H4 (cell line): ENCODE data around the gene LAIR2. TPM values are rescaled to one million over a fixed set of nuclear protein-coding genes. Genes with fewer than 3 reads are reported as not detected.

Experiments
- DNase-seq: peaks from one replicate; pipeline ENCODE4 v3.0.0-alpha.2; 2015; ENCODE audit warnings: low spot score
- total RNA-seq: library from RNA; depleted of rRNA; stranded (reverse); fragments of >200 nt; shearing (Covaris generic); gene quantifications from 2 replicates; pipeline ENCODE4 v1.2.3, GENCODE V29; 2014; rRNA removed

The LAIR2 gene
- total RNA-seq, 1 experiment from 2014 or later, result not detected

DNA sequence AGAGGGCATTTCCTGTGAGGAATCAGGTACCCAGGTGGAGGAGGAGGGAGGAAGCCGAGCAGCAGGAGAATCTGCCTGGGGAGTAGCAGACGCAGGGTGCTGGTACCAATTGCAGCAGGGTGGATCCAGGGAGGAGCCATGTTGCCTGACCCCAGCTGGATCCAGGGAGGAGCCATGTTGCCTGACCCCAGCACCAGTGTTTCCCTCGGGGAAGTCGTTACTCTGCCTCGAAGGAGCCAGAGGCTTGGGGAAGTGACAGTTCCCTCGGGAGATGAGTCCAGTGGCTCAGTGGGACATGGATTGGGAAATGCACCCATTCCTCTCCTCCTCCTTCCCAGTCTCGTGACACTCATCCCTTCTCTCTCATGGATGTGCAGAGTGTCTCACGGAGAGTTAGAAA is 31.5 kb downstream of the LAIR2 start:
- DNase-seq, result no peak

DNA sequence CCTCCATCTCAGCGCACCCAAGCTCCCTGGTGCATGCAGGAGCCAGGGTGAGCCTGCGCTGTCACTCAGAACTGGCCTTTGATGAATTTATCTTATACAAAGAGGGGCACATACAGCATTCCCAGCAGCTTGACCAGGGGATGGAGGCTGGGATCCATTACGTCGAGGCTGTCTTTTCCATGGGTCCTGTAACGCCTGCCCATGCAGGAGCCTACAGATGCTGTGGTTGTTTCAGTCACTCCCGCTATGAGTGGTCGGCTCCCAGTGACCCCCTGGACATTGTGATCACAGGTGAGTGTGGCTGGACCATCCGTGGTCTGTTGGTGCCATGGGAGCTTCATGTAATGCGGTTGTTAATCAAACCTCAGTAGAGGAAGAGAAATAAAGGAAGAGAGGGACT is 33.0 kb downstream of the LAIR2 start:
- DNase-seq, result no peak

DNA sequence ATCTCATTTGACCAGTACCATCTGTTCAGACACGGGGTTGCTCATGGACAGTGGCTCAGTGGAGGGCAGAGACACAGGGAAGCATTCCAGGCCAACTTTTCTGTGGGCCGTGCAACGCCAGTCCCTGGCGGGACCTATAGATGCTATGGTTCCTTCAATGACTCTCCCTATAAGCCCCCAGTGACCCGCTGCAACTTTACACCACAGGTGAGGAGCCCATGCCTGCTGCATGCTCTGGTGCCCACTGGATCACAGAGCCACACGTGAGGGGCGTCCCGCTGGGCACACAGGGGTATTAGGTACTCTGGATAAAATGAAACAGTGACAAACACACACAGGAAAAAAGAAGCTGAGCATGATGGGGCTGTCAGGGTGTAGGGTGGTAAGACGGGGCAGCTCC is 34.3 kb downstream of the LAIR2 start:
- no peak for DNase-seq

DNA sequence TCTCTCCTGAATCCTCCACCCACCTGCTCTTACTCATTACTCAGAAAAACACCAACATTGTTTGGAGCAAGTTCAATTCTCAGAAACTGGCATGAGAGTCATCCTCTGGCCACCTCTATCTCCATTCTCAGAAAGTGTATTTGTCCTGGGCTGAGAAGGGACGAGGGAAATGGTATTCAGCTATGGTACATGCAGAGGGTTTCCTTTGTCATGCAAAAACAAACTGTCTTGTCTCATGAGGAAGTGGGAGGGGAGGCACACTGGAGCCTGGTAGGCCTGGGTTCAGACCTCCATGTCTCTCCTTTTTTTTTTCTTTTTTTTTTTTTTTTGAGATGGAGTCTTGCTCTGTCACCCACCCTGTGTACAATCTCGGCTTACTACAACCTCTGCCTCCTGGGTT is 39.1 kb downstream of the LAIR2 start:
- DNase-seq, result no peak

DNA sequence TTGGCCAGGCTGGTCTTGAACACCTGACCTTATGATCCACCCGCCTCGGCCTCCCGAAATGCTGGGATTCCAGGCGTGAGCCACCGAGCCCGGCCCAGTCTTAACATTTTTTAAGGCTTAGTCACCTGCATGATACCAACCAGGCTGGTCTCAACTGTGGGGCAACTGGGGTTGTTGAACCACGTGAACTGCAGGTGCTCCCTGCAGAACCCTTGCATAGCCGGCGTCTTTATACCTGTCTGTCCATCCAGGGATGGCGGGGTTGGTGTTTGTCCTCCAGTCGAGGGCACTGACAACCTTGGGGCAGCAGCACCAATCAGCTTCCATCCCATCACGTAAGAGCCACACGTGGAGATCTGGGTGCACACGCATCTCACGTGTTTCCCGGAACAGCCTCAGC is 46.2 kb downstream of the LAIR2 start:
- DNase-seq, result no peak

DNA sequence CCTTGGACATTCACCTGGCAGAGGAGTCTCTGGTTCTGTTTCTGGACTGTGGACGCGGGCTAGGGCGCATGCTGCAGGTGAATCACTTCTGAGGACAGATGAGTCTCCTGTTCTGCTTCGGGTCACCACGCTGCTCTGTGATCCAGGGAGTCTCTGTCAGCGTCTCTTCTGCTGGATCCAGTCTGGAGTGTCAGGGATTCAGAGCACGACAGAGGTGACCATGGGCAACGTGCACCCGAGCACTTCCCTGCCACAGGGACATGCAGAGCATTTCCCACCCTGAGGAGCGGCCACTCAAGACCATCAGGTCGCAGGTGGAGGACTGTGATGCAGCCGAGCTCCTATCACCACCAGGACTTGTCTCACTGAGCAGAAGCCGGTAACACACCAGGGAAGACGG is 46.6 kb downstream of the LAIR2 start:
- no peak for DNase-seq

DNA sequence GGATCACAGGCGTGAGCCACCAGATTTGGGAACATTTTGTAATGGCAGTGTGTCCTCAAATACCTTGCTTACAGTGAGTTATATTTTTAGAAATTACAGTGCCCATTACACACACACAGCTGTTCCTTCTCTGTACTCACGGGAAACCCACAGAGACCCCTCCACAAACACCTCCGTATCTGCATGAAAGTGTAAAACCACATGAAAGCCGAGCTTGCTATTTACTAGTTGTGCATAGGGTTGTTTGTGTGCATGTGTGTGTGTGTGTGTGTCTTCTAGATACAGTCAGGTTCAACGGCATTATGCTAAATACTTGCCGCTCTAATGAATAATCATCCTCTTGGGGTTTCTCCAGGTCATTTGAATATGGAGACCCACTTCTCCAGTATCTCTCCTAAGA is 48.7 kb downstream of the LAIR2 start:
- no peak for DNase-seq

DNA sequence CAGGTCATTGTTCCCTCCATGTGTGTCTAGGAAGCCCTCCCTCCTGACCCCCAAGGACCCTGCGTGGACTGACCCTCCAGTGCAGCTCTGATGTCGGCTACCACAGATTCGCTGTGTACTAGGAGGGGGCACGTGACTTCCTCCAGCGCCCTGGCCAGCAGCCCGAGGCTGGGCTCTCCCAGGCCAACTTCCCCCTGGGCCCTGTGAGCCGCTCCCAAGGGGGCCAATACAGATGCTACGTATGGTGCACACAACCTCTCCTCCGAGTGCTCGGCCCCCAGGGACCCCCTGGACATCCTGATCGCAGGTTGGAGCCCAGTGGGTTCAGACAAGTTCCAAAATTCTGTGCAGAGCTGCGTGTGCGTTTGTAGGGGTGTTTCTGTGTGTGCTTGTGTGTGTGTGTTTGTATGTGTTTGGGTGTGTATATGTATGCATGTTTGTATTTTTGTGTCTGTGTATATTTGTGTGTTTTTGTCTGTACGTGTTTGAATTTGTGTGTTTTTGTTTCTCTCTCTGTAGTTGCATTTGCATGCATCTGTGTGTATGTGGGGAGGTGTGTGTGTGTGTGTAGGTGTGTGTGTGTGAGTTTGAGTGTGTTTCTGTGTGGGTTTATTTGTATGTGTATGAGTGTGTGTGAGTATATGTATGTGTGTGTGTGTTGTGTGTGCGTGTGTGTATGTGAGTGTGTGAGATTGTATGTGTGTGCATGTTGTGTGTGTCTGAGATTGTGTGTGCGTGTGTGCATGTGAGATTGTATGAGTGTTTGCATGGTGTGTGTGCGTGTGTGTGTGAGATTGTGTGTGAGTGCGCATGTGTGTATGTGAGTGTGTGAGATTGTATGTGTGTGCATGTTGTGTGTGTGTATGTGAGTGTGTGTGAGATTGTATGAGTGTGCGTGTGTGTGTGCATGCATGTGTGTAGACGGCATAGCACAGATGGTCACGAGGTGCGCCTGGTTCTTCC is 49.6 kb downstream of the LAIR2 start:
- no peak for DNase-seq

DNA sequence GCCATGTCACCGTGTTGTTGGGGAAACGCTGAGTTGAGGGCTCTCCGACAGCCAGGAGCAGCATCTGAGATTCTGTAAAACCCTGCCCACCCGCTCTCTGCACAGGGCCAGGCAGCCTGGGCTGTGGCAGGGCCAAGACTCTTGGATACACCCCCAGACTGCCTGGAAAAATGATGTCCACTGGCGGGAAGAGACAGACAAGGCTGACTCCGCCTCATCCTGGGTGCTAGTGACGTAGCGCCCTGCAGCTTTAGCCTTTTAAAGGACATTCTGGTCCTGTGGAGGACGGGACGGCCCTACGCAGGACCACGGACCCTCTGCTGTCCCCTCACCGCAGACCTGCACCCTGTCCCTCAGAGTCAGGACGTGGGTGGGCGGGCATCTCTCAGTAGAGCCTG is 50.3 kb downstream of the LAIR2 start:
- no peak for DNase-seq

DNA sequence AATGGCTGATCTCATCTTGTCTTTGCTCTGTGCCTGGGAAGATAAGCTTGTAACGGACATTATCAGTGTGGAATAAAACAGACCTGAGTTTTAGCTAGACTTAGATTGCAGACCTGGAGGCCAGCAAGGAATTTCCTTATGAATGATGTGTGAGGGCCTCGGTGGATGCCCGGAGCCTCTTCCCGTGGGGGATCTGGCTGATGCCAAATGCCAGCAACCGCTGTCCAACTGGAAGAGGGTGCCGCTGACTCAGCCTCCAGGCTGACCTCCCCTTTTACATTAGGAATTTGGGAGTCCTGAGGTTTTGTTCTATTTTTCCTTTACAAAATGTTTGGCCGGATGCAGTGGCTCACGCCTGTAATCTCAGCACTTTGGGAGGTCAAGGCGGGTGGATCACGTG is 51.4 kb downstream of the LAIR2 start:
- no peak for DNase-seq

DNA sequence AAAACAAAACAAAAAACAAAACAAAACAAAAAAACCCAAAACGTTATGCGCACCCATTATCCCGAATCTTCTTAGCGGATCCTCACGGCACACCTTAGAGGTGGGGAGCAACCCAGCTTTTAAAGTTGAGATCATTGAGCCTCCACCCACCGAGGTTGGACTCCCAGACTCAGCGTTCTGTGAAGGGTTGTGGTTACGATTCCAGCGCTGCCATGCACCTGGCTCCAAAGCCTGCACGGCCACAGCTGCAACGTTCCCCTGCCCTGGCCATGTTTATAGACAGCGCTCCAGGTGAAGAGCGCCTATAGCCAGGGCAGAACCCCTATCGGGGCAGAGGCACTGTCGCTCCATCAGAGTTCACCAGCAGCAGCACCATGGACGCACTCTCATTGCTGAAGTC is 52.3 kb downstream of the LAIR2 start:
- no peak for DNase-seq

DNA sequence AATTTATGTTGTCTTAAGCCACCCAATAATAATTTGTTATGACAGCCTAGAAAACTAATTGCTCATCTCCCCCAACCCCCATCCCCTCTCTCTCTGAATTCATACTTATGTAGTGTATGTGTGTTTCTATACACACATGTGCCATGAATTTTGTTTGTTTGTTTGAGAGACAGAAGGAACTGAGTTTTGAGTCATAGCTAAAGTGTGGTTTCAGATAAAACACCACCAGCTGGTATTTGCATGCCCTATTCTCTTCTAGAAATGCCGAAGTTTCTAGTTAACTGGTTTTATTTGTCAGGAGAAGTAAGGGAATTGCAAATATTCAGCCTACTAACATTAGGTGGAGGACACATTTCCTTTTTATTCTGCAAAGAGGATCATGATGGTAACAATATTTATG is 53.6 kb downstream of the LAIR2 start:
- no peak for DNase-seq

DNA sequence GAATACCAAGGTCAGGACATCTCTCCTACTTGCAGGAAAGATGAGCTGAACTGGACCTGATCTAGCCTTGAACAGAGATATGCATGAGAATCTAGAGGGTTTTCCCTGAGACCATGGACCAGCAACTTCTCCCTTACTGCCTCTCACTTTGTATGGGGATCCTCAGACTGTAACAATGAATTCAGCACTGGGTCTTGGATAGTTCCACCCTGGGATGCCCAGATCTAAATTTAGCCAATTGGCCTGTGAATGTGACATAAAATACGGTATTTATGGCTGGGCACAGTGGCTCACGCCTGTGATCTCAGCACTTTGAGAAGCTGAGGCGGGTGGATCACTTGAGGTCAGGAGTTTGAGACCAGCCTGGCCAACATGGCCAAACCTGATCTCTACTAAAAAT is 55.7 kb downstream of the LAIR2 start:
- DNase-seq, result no peak

Other genes with a start within 250 kb of the LAIR2 start
- gene LILRB5, start 245.6 kb upstream of the LAIR2 start, total RNA-seq, result not detected in 2 replicates
- gene LILRB2, start 221.7 kb upstream of the LAIR2 start, total RNA-seq, result not detected in 2 replicates
- gene LILRA5, start 189.7 kb upstream of the LAIR2 start, total RNA-seq, result not detected in 2 replicates
- gene LILRA4, start 163.7 kb upstream of the LAIR2 start, total RNA-seq, result not detected in 2 replicates
- gene LAIR1, start 137.9 kb upstream of the LAIR2 start, total RNA-seq, result 0.46 and 1.5 TPM in 2 replicates
- not detected in 2 replicates for gene TTYH1, start 87.4 kb upstream of the LAIR2 start, total RNA-seq
- 4.3 and 4.6 TPM in 2 replicates for gene LENG8, start 53.6 kb upstream of the LAIR2 start, total RNA-seq
- gene LENG9, start 39.1 kb upstream of the LAIR2 start, total RNA-seq, result 0.33 and 0.64 TPM in 2 replicates
- gene CDC42EP5, start 29.5 kb upstream of the LAIR2 start, total RNA-seq, result 5.1 and 7.0 TPM in 2 replicates
- gene LILRA2, start 71.0 kb downstream of the LAIR2 start, total RNA-seq, result not detected in 2 replicates
- not detected in 2 replicates for gene LILRA1, start 90.8 kb downstream of the LAIR2 start, total RNA-seq
- not detected in 2 replicates for gene LILRB1, start 127.7 kb downstream of the LAIR2 start, total RNA-seq
- gene LILRB4, start 160.2 kb downstream of the LAIR2 start, total RNA-seq, result not detected in 2 replicates
- not detected in 2 replicates for gene KIR3DL3, start 221.6 kb downstream of the LAIR2 start, total RNA-seq
- gene KIR2DL3, start 235.7 kb downstream of the LAIR2 start, total RNA-seq, result not detected in 2 replicates